Activated CD8-positive, alpha-beta memory T cell treated with anti-CD3 and anti-CD28 coated beads, Interleukin-2, amount 50 U/mL, for 24 hours (primary cell): ENCODE measurements around the gene PDE11A.
"Not testable (repeated sequence)": the region's sequence is repeated elsewhere in the genome, so short reads cannot be mapped to it uniquely, and the experiment has no call there.

Experiments used
- DNase-seq: peaks from one replicate; pipeline ENCODE4 v3.0.0-alpha.2; 2020; ENCODE audit errors: extremely low read depth

Gene PDE11A

GRCh38 chr2:178074123-178075005 is 1.8 kb upstream of the PDE11A start:
- DNase-seq = no peak

- DNase-seq = no peak
Observed at GRCh38 chr2:178072000-178072382, 586 bp downstream of the PDE11A start.

GRCh38 chr2:178070824-178071223 is 1.8 kb downstream of the PDE11A start:
- DNase-seq = no peak

GRCh38 chr2:178069551-178069950 is 3.0 kb downstream of the PDE11A start:
- DNase-seq = no peak

GRCh38 chr2:178068823-178069454 is 3.6 kb downstream of the PDE11A start:
- no peak for DNase-seq

GRCh38 chr2:178066890-178067669 is 5.5 kb downstream of the PDE11A start:
- DNase-seq = no peak

- DNase-seq = no peak
Observed at GRCh38 chr2:178066324-178066723, 6.3 kb downstream of the PDE11A start.

GRCh38 chr2:178059681-178060080 is 12.9 kb downstream of the PDE11A start:
- DNase-seq = no peak

- DNase-seq = no peak
Observed at GRCh38 chr2:178059111-178059510, 13.5 kb downstream of the PDE11A start.

- DNase-seq = no peak
Observed at GRCh38 chr2:178057179-178057680, 15.3 kb downstream of the PDE11A start.

GRCh38 chr2:178056345-178056744 is 16.2 kb downstream of the PDE11A start:
- no peak for DNase-seq

- not testable (repeated sequence) for DNase-seq
Observed at GRCh38 chr2:178051257-178051656, 21.3 kb downstream of the PDE11A start.

GRCh38 chr2:178047391-178047790 is 25.2 kb downstream of the PDE11A start:
- no peak for DNase-seq

- no peak for DNase-seq
Observed at GRCh38 chr2:178044836-178045235, 27.7 kb downstream of the PDE11A start.

- DNase-seq = no peak
Observed at GRCh38 chr2:178043266-178043665, 29.3 kb downstream of the PDE11A start.

GRCh38 chr2:178033583-178033982 is 39.0 kb downstream of the PDE11A start:
- not testable (repeated sequence) for DNase-seq

GRCh38 chr2:178029342-178029741 is 43.2 kb downstream of the PDE11A start:
- DNase-seq = no peak

GRCh38 chr2:178025551-178026185 is 46.9 kb downstream of the PDE11A start:
- no peak for DNase-seq

- no peak for DNase-seq
Observed at GRCh38 chr2:178018141-178018540, 54.4 kb downstream of the PDE11A start.

GRCh38 chr2:178016612-178017011 is 56.0 kb downstream of the PDE11A start:
- no peak for DNase-seq

- no peak for DNase-seq
Observed at GRCh38 chr2:178012639-178013038, 59.9 kb downstream of the PDE11A start.

- DNase-seq = no peak
Observed at GRCh38 chr2:178009813-178010212, 62.8 kb downstream of the PDE11A start.
